ENCODE data around the gene GMDS.

GRCh38 chr6:1991332-1991878 is 254.0 kb downstream of the GMDS start:
- TF ChIP-seq POLR2A (IDR thresholded peaks at IDR 0.05) (no peak), CTCF (IDR thresholded peaks at IDR 0.05) (no peak)

All from ovary (tissue), 3 donors.